H1 (cell line): ENCODE results near the gene KRT35.

Source experiments
- CTCF ChIP-seq, 3 experiments: IDR thresholded peaks; 1 replicate in 2 of 3; 2 replicates in 1 of 3; pipeline versions ENCODE4 v1.5.1 to v1.6.1; 2011; ENCODE audit warnings: low read length in 3 of 3, mild to moderate bottlenecking in 3 of 3, inconsistent platforms in 2 of 3, low read depth in 1 of 3, moderate library complexity in 1 of 3; ENCODE audit not compliant: insufficient read depth in 1 of 3; ENCODE audit errors: control extremely low read depth in 1 of 3
- POLR2A ChIP-seq, 2 experiments: IDR thresholded peaks; 1 replicate in 1 of 2; 2 replicates in 1 of 2; pipeline ENCODE4 v1.6.1; 2011; ENCODE audit warnings: low read depth in 2 of 2, low read length in 2 of 2, mild to moderate bottlenecking in 2 of 2; ENCODE audit errors: control extremely low read depth in 1 of 2
- POU5F1 ChIP-seq: IDR thresholded peaks from 2 replicates; pipeline ENCODE4 v1.6.1; 2011; ENCODE audit warnings: low read depth, mild to moderate bottlenecking, low read length, moderate library complexity
- TF ChIP-seq, protein P1 (sequence below): IDR thresholded peaks from 2 replicates; pipeline ENCODE4 v1.6.1; 2012; ENCODE audit warnings: inconsistent platforms

GRCh38 chr17:41464682-41465081 is 16.3 kb downstream of the KRT35 start:
- TF ChIP-seq, protein P1, sequence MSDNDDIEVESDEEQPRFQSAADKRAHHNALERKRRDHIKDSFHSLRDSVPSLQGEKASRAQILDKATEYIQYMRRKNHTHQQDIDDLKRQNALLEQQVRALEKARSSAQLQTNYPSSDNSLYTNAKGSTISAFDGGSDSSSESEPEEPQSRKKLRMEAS, result no peak
- no peak for TF ChIP-seq CTCF (IDR thresholded peaks at IDR 0.05; ENCODE audit: control extremely low read depth in 1 of 3, insufficient read depth in 1 of 3, low read depth in 1 of 3, low read length in 3 of 3)
- TF ChIP-seq POLR2A (IDR thresholded peaks at IDR 0.05; ENCODE audit: control extremely low read depth in 1 of 2, low read depth in 2 of 2, low read length in 2 of 2), result no peak
- TF ChIP-seq POU5F1, result no peak
